Dermis blood vessel endothelial cell (primary cell): ENCODE data around the gene U2AF1. TPM values are rescaled to one million over a fixed set of nuclear protein-coding genes. Genes with fewer than 3 reads are reported as not detected.
A peak's percentile ranks its signal among the peaks of the same experiment; 100 is the strongest.
"Not testable (repeated sequence)": the region's sequence is repeated elsewhere in the genome, so short reads cannot be mapped to it uniquely, and the experiment has no call there.

Experiments used
- DNase-seq: peaks from one replicate; pipeline ENCODE4 v3.0.0; 2010
- total RNA-seq: library from RNA; depleted of rRNA; stranded (reverse); fragments of >200 nt; gene quantifications from 2 replicates; pipeline ENCODE4 v1.2.3, GENCODE V29; 2014

Gene U2AF1, protein sequence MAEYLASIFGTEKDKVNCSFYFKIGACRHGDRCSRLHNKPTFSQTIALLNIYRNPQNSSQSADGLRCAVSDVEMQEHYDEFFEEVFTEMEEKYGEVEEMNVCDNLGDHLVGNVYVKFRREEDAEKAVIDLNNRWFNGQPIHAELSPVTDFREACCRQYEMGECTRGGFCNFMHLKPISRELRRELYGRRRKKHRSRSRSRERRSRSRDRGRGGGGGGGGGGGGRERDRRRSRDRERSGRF
- 23.0 and 48.2 TPM in 2 replicates for total RNA-seq

DNA sequence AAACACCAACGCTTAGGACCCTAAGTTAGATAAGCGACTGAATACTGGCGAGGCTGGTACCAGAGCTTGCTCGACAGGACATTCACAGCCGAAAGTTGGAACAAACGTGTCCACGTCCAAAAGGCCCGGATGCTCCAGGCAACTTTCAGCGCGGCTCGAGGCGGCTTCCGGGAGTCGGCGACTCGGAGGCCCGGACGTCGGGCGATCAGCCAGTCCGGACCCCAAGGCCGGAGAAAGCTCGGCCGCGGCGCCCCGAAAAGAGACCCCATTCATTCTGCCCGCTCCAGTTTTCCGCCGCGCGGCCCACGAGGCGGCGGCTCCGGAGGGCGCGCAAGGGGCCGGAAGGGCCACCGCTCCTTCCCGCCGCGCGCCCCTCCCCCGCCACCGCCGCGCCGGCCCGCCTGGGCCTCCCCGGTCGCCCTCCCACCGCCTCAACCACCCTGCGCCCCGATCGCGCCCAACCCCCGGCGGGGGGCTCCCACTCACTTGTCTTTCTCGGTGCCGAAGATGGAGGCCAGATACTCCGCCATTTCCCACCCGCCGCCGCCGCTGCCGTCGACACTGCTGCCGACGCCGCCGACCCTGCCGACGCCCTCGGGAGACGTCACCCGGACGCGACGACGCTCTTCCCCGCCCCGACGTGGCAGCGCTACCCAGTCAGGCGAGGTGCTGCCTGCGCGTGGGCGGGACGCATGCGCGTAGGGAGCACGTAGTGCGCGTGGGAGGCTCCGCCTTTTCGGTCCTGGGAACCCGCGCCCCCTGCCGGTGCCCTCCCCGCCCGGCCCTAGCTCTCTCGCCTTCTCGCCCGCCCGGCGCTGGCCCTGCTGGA, at the start of gene U2AF1:
Gene U2AF1 (minus strand): TSS at position 606 of the 829 bp plus-strand sequence. CDS start 76 bp downstream, at position 530.
- peak; percentile 6 for DNase-seq

DNA sequence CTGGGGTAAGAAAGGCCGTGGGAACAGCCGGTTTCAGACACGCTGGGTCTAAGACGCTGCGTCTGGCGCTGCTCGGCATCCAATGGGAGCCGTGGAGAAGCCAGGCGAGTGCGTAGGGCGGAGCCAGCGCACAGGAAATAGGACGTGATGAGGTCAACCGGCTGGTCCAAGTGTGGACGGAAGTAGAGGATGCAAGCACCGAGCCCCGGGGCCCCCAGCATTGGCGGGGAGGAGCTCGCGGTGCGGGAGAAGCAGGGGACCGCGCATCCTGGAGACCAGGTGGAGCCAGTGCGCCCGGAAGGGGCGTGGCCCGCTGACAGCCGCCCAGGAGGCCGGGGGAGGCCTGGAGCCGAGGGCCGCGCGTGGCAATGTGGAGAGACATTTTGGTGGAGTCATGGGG, 46.2 kb upstream of the U2AF1 start:
- DNase-seq: not testable (repeated sequence)

DNA sequence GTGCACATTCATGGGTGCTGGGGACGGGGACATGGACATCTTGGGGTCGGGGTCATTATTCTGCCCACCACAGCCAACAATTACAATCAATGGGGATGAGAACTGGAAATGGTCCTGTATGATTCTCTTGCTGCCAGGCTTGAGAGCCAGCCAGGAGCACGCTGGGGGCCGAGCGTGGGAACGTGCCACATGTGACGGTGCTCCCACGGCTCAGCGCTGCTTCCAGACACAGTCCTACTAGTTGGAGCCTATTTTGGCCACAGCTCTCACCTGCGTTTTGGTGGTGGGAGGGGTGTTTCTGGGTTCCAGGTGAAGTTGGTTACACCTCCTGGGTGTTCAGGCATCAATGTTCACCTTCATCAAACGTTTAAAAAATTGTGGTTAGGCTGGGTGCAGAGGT, 42.0 kb upstream of the U2AF1 start:
- DNase-seq: not testable (repeated sequence)

DNA sequence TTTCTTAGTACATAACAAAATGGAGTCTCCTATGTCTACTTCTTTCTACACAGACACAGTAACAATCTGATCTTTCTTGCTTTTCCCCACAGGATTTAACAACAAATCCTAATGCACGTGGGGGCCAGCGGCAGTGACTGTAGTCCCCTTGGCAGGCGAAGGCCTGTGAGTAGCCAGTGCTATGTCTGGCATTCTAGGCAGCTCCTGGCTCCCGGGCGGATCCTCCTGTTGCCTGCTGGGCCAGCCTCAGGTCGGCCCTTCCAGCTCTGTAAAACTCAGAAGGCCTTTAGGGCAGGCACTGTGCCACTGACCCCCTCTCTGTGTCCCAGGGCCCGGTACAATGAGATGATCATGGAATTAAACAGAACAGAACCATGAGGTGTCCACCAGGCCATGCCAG, 40.6 kb upstream of the U2AF1 start:
- not testable (repeated sequence) for DNase-seq

DNA sequence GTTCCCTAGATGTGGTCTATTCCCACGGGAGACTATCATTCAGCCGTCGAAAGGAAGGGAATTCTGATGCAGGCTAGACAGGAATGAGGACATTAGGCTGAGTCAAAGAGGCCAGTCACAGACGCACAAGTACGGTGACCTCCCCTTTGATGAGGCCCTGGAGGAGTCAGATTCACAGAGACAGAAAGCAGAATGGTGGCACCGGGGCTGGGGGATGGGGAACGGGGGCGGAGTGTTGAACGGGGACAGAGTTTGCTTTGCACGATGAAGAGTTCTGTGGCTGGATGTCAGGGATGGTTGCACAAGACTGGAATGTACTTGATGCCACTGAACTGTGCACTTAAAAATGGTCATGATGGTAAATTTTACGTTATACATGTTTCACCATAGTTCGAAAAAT, 39.3 kb upstream of the U2AF1 start:
- DNase-seq: not testable (repeated sequence)

DNA sequence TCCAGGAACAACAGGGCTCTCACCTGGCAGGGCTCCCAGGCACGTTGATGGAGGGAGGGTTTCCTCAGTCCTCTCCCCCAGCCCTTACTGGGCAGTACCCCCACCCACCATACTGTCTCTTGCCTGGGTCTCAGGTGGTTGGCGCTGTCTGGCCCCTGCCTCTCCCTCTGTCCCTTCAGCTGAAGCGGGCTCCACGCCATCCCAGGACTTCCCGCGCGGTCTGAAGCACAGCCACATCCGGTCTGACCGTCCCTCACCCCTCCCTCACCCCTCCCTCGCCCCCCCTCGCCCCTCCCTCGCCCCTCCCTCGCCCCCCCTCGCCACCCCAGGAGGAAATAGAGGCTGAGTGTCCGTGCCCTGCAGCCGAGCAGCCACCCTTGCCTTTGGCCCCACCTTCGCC, 34.0 kb upstream of the U2AF1 start:
- not testable (repeated sequence) for DNase-seq

DNA sequence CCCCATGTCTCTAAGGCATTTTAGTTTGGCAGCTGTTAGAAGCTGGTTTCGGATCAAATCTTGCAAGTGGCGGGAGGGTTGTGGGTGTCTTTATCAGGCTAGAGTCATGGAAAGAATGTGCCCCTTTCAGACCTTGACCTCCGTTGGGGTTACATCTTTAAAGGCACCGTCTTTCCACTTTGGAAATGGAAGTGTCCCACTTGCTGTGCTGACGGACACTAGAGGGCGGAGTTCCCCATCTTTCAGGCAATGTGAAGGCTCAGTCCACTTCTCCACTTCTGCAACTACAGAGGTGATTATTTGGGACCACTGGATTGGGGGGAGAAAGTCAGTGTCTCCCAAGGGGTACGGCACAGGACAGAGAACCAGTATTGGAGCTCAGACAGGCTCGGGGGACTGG, 31.6 kb upstream of the U2AF1 start:
- not testable (repeated sequence) for DNase-seq

DNA sequence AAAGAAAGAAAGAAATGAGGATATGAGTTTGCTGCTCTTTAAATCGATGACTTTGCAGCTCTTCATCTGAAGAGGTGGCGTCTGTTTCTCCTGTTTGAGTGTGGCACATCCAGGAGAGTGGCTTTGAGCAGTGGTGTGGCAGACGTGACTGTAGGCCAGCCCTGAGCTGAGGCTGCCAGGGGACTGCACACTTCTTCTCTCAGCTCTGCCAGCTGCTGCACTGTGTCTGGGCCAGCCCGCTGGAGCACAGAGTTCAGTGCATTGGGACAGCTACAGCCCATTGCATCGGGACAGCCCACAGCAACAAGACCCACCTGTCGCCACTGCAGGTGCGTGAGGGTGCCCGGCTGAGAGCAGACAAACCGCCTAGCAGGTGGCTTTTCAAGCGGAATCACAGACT, 27.1 kb upstream of the U2AF1 start:
- DNase-seq: not testable (repeated sequence)

DNA sequence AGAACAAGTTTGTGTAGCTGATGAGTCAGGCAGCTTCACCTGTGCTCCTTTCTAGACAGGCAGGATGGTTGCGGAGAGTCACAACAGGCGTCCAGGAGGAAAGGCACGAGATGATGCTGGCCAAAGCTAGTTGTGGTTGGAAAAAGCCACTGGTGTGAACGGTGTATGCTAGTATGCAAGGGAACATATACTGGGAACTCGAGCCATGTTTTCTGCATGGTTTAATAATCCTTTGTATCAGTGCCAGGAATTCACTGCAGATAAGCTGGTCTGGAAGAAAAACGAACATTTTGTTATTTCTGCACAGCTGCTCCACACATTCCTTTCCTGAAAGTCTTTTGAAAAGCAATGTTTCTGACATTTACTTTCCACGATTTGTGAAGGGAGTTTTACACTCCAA, 22.7 kb upstream of the U2AF1 start:
- not testable (repeated sequence) for DNase-seq

DNA sequence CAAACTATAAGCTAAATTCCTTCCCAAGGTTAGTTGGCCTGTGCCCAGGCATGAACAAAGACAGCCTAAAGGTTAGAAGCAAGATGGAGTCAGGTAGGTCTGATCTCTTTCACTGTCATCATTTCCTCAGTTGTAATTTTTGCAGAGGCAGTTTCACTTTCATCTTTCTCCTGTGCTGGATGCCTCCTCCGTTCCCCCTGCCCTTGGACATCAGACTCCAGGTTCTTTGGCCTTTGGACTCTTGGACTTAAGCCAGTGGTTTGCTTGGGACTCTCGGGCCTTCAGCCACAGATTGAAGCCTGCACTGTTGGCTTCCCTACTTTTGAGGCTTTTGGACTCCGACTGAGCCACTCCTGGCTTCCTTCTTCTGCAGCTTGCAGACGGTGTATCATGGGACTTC, 8.6 kb upstream of the U2AF1 start:
- not testable (repeated sequence) for DNase-seq

DNA sequence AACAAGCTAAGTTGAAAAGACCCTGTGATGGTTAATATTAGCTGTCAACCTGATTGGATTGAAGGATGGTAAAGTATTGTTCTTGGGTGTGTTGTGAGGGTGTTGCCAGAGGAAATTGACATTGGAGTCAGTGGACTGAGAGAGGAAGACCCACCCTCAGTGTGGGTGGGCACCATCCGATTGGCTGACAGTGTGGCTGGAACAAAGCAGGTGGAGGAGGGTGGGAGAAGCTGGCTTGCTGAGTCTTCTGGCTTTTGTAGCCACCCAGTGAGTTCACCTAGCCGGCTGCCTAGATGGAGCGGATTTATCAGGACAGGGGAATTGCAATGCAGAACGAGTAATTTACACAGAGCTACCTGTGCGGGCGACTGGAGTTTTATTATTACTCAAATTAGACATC, 7.1 kb upstream of the U2AF1 start:
- DNase-seq: not testable (repeated sequence)

DNA sequence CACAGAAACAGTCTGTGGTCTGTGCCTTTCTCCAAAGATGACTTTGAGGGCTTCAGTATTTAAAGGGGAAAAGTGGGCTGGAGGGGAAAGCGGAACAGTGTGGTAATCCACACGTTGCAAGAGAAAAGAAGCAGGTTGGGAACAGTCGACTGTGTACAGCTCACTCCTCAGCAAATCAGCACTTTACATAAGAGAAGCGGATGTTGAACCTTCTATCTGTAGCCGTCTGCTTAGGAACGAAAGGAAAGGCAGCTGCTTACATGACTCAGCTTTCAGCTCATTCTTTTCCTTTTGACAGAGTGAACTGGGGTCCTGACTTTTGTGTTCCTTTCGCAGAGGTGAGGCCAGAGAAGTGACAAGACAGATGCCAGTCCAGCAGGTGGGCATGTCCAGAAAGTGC, 1.6 kb upstream of the U2AF1 start:
- not testable (repeated sequence) for DNase-seq

DNA sequence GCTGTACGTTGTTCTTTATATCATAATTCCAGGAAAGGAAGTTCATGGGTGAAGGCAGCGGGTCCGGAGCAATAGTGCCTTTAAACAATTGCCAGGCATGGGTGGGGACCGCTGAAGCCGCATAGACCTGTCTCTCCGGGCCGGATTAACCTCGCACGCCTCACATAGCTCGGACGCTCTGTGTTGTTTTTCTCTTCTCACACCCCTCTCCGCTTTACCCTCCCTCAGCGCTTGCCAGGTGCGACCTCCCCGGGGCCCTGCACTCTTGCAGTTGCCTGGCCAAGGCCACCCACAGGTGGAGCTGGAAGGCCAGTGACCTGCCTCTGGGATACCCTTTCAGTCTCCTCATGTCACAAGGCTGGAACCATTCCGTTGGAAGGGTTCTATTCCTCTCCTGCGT, 807 bp upstream of the U2AF1 start:
- DNase-seq: not testable (repeated sequence)

DNA sequence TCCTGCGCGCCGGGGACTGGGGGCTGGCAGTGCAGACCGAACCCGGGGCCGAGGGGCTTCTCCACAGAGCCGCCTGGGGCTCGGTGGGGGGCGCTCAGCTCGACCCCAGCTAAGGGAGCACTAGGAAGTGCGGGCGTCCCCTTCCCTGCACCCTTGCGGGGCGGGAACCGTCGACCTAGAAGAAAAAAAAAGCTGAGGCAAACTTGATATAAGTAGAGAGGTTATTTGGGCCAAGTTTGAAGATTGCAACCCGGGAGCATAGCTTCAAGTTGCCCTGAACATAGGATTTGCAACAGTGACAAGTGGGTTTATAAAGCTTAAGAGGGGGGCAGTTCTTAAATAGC, 396 bp upstream of the U2AF1 start:
- DNase-seq: not testable (repeated sequence)

DNA sequence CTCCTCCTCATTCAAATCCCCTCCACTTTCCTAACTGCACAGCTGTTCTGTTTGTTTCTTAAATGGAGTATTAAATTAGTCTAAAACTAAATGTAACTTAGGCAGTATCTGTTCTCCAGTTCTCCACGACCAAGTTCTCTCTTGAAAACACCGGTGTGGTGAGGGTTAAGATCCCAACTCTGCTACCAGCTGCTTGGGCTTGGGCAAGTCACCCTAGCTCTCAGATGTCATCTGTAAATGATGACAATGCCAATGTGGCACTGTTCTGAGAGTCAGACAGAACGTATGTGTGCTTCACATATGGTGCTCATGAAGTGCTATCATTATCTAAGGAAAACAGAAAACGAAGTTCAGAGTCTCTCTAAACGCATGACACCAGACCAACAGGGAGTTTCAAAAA, 2.7 kb downstream of the U2AF1 start:
- not testable (repeated sequence) for DNase-seq

DNA sequence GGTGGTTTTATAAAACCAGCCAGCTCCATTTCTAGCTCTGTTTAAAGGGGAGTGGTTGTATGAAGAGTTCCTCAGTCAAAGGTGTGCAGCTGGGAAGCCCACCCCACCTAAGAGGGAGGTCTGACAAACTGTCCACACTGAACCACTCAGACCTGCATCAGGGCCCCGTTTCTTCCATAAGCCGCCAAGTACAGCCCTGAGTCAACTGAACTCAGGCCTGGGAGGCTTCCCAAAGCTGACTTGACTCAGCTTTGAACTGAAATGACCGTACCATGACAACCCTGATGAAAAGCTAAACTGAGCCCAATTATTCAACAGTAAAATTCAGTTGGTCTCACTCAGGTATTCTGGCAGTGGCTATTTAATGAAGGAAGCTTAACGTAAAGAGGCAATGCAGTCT, 5.1 kb downstream of the U2AF1 start:
- DNase-seq: not testable (repeated sequence)

DNA sequence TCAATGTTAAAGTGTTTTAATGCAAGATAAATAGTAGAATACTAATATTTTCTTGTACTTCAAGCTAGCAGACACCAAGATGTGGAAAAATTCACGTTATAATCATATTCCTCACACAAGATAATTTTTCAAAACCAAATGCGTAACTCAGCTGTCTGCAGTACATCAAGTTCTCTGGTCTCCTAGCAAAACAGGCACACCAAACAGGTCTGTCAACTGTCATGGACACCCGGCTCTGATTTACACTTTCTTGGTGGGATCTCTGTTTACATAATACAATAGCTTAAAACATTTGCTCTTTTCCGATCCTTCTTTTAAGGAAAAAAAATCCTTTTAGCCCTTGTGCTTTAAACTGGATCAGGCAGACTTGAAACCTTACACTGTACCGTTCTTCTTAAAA, 5.7 kb downstream of the U2AF1 start:
- not testable (repeated sequence) for DNase-seq

DNA sequence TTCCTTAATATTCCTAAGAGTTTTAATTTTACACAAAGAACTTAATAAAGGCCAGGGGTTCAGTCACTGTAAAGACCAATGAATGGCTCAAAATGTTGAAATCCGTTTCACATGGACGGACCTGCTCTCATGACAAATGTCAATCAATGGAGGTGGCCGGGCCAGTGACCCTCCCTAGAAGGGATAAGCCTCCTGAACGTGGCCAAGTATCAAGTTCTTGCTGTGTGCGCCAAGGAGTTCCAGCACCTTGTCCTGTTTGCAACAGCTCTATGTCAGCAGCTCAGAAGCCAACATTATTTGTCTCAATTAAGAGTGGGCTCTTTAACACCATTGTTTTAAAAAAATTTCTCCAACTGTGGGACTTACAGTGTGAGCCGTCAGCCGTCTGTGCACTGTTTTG, 6.4 kb downstream of the U2AF1 start:
- not testable (repeated sequence) for DNase-seq

DNA sequence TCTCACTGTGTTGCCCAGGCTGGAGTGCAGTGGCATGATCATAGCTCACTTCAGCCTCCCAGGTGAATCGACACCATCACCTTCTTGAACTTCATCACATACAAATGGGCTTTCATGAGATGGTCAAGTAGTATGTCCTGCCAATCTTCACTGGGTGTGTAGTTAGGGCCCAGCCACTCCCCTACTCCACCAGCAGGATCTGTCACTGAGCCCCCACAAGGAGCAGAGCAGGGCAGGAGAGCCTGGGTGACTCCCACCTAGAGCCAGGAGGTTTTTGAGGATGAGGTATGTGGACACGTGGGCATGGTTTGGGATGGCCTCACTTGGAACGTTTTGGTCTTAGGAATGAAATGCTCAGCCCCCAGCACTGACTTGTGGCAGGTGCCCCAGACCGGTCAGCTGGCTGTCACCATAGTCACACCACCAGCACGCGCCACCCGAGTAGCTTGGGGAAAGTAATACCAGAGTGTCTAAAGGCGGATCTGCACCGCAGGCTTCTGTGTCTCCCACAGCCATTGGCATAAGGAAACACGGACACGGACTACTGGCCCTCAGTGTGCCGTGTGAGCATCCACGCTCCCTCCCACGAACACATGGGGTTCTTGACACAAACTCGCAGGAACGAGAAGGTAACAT, 15.3 kb downstream of the U2AF1 start:
- not testable (repeated sequence) for DNase-seq

DNA sequence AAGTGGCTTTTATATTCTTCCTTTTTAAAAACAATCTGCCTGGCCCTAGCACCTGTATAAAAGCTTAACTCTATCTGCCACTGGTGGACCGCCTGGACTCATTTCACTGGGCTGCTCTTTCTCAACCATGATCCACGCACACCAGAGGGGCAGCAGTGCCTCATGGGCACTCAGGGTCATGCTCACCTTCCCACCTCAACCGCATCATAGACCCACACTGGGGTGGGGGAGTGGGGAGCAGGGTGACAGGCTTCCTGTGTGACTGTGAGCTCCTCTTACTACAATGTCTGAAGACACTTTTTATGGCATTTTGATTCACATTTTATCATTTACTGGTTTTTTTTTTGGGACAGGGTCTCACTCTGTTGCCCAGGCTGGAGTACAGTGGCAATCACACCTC, 16.4 kb downstream of the U2AF1 start:
- not testable (repeated sequence) for DNase-seq

DNA sequence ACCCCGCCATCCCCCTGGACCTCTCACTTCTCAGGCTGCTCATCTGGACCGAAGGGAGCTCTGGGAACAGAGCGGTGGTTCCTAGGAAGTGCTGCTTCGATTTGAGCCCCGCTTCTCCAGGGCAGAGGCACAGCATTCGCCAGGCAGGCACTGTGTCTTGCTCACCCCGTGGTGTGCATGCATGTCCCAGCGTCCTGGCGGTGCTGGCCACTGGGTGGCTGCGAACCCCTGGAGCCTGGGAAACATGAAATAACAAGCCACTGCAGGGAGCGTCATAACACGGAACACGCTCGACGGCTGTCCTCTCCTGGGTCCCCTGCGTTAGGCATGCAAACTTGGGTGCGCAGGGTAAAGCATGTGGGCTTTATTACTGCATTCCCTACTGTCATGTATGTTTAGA, 17.9 kb downstream of the U2AF1 start:
- DNase-seq: not testable (repeated sequence)

DNA sequence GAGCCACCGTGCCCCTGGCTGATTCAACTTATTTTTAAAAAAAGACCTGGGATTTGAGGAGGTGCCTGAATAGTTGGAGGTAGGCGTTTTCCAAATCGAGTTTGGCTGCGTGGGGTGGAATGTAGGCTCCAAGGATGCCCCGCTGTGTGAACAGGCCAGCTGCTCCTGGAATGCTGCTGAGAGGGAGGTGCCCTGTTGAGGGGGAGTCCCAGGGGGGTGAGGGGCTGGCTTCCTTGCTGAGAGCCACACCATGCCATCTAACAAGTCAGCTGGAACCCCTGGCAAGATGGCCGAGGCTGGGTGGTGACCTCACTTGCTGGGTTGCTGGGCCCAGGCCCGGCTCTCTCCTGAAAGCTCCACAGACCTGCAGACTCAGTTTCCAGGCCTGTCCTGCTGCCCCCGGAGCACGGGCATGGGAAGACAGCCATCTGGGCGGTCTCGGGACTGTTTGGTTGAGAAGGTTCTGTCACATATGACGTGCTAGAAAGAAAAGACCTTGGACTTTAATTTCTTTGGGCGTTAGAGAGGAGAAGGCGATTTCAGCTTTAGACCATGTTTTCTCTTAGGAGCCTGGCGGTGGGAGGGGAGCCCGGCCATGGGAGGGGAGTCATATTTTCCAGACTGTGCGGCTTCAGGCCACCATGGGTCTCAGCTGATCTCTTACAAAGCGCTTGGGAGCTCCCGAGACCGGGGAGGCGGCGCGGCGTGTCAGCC, 24.6 kb downstream of the U2AF1 start:
- DNase-seq: not testable (repeated sequence)

DNA sequence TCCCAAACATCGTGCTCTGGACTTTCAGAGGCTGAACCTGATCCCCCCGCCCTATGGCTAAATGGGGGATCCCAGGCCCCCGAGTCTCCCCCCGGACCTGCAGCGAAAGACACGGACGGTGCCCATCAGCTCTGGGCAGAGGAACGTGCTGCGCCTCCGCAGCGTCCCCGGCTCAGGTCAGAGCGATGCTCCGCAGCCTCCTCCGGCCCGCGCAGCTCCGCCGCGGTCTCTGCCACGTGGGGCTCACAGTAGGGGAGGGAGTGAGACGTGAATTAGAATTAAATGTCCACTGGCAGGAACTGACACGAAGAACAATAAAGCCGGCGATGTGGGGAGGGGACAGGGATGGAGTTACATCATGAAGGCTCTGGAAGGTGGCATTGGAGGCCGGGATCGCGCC, 30.7 kb downstream of the U2AF1 start:
- not testable (repeated sequence) for DNase-seq
